Anterior cingulate cortex (tissue), 58 donors: ENCODE measurements around the gene ODAD3.
"Not testable (repeated sequence)": the region's sequence is repeated elsewhere in the genome, so short reads cannot be mapped to it uniquely, and the experiment has no call there.

Source experiments
- DNase-seq, 58 donors: peaks; one replicate each; lab custom pipeline; 2025; lab: John Stamatoyannopoulos, UW

The ODAD3 gene

DNA sequence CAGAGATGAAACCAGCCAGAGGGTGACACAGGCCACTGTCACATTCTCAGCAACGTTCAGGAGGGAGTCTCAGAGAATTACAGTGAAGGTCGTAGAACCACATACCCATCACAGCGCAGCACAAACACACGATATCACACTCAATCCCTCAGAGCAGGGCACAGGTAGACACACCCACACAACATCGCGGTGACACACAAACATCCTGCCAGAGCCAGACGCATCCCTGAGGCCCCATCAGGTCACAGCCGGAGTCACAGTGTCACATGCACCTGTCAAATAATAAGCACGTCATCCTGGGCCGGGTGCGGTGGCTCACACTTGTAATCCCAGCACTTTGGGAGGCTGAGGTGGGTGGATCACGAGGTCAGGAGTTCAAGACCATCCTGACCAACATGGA, 28.5 kb upstream of the ODAD3 start:
- no peak for DNase-seq

DNA sequence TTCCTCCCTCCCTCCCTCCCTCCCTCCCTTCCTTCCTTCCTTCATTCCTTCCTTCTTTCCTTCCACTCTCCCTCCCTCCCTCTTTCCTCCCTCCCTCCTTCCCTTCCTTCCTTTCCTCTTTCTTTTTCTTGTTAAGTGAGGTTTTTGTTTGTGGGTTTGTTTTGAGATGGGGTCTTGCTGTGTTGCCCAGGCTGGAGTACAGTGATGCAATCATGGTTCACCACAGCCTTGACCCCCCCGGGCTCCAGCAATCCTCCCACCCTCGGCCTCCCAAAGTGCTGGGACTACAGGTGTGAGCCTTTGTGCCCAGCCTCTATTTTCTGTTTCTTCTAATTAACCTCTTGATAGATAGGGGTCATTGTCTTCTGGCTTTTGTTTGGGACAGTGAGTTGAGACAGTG, 26.5 kb upstream of the ODAD3 start:
- DNase-seq: no peak

DNA sequence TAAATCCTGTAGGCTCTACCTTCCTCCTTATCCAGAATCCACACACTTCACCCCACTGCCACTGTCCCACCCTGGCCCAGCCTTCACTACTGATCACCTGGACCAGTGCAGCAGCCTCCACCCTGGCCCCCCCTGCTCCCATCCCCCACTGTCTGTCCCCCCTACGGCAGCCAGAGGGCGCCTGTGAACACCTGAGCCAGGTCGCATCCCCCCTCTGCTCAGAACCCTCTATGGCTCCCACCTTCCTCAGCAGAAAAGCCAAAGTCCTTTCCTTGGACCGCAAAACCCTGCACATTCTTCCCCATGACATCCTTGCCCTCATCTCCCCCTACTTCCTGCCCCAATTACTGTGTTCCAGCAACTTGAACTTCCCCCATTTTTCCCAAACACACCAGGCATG, 25.3 kb upstream of the ODAD3 start:
- DNase-seq: no peak

DNA sequence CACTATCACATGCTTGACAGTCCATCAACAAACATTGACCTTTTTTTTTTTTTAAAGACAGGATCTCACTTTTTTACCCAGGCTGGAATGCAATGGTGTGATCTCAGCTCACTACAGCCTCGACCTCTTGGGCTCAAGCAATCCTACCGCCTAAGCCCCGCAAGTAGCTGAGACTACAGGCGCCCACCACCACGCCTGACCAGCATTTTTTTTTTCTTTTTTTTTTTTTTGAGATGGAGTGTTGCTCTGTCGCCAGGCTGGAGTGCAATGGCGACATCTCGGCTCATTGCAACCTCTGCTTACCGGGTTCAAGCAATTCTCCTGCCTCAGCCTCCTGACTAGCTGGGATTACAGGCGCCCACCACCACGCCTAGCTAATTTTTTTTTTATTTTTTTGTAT, 24.0 kb upstream of the ODAD3 start:
- not testable (repeated sequence) for DNase-seq

DNA sequence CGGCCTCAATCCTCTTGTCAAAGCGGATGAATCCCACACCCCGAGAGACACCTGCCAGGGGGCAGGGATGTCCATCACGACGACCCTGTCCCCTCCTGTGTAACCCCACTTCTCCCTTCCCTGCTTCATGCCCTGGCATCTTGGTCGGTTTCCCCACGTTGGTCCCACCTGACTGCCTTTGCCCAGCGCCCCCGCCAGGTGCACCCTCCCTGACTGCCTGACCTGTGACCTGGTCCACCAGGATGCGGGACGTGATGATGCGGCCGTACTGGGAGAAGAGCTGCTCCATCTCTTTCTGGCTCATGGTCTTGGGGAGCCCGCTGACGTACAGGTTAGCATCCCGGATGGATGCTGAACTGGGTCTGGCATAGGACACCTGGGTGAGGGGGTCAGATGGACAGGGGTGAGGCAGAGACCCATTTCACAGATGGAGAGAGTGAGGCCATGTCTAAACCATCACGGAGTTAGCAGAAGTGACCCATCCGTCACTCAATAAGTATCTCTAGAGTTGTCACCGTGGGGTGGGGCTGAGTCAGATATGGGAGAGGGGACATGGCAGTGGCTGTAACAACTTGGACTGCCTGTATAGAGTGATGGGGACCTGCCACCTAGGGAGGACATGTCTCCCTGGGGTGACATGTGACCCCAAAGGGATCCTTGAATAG, 23.4 kb upstream of the ODAD3 start:
- no peak for DNase-seq

DNA sequence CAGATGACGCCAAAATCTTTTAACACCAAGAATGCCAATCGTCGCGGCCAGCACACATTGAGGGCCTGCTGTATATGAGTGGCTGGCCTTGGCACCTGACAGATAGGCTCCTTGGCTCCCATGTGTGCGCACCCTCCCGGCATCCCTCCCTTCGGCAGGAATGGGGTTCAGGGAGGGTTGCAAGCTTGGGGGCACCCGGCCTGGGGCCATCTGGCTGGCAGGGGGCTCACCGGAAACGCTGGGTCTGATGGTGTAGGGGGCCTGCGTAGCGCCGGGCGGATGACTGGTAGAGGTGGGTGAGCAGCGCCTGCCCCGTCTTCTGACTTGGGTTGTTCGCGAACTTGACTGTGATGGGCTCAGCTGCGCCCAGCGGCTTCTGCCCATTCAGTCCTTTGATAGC, 22.9 kb upstream of the ODAD3 start:
- no peak for DNase-seq

DNA sequence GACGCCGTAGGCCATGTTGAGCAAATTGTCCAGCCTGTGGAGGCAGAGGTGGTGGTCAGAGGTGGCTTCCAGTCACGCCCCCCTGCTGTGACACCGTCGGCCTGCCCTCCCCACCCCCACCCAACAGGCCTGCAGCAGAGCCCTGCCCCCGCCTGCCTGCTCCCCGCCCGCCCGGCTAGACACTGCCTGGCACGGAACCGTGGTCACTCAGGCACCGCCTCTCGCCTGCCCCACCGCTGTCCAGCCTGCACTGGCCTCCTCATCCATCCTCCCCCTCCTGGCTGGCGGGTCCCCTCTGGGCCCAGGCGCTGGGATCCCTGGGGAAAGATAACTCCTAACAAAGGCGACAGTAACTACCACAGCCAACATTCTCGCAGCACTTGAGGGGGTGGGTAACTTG, 22.2 kb upstream of the ODAD3 start:
- peak in 53 of 58 donors; percentile 9 to 95 (median 76) for DNase-seq

DNA sequence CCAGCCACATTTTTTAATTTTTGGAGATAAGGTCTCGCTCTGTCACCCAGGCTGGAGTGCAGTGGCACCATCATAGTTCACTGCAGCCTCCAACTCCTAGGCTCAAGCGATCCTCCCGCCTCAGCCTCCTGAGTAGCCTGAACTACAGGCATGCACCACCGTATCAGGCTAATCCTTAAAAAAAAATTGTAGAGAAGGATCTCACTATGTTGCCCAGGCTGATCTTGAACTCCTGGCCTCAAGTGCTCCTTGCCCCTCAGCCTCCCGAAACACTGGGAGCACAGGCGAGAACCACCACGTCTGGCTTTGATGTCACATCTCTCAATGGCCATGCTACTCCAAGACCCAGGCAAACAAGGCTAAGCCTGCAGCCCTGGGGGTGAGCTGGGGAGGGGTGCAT, 21.7 kb upstream of the ODAD3 start:
- DNase-seq: no peak

DNA sequence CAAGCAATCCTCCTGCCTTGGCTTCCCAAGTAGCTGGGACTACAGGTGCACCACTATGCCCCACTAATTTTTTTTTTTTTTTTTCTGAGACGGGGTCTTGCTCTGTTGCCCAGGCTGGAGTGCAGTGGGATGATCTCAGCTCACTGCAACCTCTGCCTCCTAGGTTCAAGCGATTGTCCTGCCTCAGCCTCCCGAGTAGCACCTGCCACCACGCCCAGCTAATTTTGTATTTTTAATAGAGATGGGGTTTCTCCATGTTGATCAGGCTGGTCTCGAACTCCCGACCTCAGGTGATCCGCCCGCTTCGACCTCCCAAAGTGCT, 20.3 kb upstream of the ODAD3 start:
- not testable (repeated sequence) for DNase-seq

DNA sequence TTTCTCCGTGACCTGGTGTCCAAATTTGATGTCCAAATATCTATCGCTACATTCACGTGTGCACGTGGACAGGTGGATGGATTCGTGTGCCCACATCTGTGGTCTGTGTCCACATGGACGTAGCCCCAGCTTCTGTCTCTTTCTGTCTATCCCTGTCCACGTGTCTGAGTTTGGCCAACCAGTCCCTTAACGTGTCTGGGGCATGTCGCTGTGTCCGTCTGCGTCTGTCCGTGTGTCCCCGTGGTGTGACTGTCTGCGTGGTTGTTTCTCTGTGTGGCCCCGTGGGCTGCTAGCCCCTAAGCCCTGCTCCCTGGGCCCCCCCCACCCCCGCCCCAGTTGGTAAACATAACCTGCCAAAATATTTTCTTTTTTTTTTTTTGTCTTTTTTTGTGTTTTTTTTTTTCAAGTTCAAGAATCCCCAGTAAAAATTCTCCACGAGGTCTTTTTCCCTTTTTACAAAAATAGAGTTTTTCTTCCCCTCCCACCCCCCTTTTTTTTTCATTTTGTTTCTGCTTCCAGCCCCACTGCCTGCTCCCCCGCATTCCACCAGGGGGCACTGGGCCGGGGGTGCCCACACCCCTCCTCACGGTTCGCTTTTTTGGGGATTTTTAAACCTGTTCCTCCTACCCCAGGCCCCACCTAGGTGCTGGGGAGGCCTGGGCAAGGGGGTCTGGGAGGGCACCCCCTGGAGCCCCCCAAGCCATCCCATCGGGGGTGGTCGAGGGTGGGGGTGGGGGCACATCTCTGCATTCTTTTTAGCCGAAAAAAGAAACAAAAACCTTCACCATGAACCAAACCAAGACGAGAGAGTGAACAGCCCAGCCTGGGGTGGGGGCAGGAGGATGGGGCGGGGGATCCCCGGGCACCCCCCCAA, 18.8 kb upstream of the ODAD3 start:
- no peak for DNase-seq

DNA sequence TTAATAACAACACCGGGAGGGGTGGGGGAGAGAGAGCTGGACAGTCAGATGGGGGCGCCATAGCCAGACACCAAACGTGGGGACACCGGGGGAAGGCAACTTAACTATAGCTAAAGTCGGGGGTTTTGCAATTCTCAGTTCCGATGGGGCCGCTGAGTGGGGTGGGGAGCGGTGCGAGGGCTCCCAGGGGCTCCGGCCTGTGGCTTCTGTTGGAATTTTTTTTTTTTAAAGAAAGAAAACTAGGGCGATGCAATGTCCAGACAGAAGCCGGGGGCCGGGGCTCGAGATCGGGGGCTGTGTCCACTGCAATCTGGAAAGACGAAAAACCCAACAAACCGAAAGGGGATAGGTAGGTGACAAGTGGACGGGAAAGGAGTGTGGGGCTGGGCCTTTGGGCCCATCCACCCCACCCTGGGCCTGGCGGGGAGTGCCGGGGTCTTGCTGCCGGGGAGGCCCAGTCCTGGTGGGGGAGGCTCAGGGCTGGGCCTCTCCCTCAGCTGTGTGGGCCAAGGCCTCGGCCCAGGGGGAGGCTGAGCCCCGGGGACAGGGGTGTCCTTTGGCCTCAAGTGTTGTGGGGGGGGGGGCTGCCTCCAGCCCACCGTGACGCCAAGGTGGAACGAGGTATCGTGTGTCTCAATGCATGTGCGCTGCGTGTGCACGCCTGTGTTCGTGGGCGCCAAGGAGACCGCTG, 17.8 kb upstream of the ODAD3 start:
- peak in 4 of 58 donors; percentile 7 to 16 (median 12) for DNase-seq

DNA sequence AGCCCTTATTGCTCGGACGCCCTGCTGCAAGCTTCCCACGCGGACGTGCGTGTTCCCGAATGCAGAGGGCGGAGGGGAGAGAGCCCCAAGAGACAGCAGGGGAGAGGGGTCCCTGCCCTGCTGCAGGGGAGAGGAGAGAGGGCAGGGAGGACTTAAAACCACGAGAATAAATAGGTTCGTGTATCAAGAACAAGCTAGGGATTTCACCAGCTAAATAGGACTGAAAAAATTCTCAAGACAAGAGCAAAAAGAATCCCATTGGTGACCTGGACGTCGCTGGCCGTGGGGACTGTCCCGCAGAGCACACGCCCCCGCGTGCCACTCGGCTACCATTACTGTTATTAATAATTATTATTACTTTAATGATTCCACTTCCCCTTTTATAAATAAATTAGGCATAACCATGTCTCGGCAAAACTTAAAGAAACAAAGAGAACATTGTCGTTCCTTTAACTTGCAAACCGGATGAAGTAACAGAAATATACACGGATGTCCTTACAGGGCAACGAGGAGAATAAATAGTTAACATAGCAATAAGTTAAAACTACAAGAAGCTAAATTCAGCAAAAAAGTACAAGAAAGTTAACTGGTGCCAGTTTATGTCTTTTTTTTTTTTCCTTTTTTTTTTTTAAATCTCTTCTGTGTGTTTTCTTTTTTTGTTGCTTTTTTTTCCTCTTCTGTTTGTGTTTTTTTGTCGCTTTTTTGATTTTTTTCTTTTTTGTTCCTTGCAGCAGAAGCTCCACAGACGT, 17.1 kb upstream of the ODAD3 start:
- no peak for DNase-seq

DNA sequence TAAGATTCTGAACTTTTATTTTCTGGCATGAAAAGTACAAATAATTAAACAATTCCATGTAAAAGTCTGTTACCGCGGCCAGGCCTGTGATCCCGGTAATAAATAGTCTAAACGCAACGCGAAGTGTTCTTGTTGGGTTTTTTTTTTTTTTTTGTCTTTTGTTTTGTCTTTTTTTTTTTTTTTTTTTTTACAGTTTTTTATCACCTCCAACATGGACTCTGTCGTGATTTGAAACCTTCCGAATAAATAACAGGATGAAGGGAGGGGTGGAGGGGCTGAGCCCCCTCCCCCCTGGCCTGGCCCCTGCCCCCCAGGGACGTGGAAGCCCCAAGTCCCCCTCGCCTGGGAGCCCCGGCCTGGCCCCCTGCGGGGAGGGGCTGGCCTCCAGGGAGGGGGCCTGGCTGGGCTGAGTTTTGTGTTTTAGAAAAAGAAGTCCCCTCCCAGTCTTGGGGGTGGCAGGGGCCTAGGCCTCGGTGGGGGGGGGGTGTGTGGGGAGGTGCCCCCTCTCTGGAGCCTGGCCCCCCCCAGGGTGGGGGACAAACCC, 16.5 kb upstream of the ODAD3 start:
- DNase-seq: no peak

DNA sequence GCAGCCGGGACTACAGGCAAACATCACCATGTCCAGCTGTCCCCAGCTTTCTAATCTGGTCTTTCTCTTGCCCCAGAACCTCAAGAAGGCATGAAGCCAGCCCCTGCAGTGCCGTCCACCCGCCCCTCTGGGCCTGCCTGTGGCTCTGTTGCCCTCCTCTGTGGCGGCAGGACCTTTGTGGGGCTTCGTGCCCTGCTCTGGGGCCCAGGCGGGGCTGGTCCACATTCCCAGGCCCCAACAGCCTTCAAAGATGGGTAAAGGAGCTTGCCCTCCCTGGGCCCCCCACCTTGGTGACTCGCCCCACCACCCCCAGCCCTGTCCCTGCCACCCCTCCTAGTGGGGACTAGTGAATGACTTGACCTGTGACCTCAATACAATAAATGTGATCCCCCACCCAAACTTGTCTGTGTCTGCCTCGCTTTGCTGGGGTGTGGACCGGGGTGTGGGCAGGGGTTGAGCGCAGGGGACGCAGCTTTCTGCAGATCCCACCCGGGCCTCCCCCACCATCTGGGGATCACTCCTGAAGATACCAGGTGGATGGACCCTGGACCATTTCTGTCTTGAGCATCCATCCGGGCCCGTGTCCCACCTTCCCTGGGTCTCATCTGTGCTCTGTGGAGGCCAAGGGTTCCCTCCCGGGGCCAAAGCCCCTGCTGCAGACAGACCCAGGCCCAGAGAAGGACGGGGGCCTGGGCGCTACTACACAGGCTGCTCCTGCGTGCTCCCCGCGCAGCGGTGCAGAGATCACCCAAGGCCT, 15.8 kb upstream of the ODAD3 start:
- DNase-seq: no peak

DNA sequence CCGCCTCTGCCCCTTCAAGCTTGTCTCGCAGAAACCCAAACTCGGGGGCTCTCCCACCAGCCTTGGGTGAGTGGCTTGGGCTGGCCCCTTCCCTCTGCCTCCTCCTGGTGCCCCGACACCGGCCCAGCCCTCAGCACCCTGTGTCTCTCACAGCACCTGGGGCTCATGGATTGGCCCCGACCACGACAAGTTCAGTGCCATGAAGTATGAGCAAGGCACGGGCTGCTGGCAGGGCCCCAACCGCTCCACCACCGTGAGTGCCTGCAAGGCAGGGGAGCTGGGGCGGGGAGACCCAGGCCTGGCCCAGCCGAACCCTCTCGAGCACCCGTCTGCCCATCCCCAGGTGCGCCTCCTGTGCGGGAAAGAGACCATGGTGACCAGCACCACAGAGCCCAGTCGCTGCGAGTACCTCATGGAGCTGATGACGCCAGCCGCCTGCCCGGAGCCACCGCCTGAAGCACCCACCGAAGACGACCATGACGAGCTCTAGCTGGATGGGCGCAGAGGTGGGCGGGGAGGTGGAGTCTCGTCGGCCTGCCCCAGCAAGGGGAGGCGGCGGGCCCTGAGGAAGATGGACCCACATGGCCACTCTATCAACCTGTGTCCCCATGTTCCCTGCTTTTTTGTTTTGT, 14.1 kb upstream of the ODAD3 start:
- DNase-seq: peak in 1 of 58 donors; percentile 45

DNA sequence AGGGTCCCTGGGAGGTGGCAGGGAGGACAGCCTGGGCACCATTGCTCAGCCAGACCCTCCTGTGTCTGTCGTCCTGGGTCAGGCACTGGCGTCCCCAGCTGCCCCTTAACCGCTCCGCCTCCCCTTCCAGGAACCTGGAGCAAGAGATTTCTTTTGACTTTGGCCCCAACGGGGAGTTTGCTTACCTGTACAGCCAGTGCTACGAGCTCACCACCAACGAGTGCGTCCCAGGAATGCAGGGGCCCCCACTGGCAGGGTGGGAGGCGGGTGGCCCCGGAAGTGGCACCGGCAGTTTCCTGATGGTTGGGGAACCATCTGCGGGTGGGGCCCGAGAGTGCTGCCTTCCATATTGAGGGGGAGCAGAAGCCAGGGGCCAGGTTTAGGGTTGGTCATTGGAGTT, 13.5 kb upstream of the ODAD3 start:
- DNase-seq: no peak

DNA sequence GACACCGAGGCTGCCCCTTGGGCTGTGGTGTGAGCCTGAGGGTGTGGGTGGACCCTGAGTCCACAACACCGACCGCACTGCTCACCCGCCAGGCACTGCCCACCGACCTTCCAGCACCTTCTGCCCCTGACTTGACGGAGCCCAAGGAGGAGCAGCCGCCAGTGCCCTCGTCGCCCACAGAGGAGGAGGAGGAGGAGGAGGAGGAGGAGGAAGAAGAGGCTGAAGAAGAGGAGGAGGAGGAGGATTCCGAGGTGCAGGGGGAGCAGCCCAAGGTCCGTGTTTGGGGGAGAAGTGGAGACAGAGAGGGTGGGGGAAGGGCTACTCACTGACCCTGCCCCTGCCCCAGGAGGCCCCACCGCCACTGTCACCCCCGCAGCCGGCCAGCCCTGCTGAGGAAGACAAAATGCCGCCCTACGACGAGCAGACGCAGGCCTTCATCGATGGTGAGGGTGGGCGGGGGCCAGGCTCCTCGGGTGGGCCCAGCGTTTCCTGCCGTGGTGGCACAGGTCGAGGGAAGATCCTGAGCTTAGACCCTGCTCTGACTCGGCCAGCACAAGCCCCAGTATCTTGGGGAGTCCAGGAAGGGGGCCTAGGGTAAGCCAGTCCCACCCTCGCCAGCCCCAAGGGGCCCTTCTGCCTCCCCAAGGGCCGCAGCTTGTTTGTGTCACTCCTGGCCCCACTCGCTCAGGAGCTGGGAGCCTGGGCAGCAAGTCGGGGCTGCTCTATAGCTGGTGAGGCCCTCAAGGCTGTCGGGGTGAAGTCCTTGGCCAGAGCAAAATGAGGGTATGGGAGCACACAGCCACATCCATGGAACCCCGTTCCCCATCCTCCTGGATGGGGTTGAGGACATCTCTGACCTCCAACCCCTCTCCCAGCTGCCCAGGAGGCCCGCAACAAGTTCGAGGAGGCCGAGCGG, 12.7 kb upstream of the ODAD3 start:
- DNase-seq: peak in 1 of 58 donors; percentile 46

DNA sequence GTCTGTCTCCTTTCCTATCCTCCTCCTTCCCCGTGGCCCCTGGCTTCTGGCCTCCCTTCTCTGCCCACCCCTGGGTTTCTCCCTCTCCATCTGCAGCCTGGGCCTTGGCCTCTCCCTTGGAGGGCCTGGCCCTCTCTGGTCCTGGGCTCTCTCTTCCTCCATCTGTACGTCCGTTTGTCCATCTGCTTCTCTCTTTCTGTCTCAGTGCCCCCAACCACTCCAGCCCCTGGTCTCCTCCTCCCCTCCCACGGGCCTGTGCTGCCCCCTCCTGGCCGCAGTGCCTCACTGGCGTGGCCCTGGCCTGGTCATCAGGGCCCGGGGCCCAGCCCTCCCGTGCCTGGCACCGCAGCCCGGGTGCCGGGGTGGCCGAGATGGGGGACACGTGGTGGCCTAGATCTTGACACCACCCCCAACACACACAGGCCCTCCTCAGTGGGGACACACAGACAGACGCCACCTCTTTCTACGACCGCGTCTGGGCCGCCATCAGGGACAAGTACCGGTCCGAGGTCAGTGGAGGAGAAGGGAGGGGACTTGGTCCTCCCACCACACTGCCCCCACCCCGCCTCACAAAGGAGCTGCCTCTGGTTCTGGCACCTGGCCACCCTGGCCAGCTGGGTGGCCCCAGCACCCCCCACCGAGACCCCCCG, 11.9 kb upstream of the ODAD3 start:
- peak in 56 of 58 donors; percentile 12 to 93 (median 72) for DNase-seq
